Ecto neural progenitor cell (in vitro differentiated cells): ENCODE results near the gene ZNF560.
"Not testable (repeated sequence)": the region's sequence is repeated elsewhere in the genome, so short reads cannot be mapped to it uniquely, and the experiment has no call there.

Source experiments
- DNase-seq: peaks from one replicate; pipeline ENCODE4 v3.0.0-alpha.2; 2018; ENCODE audit warnings: low spot score

ZNF560 gene

GRCh38 chr19:9498183-9498902 lies at the start of gene ZNF560:
ZNF560 (minus strand) TSS chr19:9498616; CDS start chr19:9475313, 23,303 bp downstream.
- no peak for DNase-seq

- no peak for DNase-seq
Observed at GRCh38 chr19:9547870-9548269, 49.5 kb upstream of the ZNF560 start.

- not testable (repeated sequence) for DNase-seq
Observed at GRCh38 chr19:9541281-9541680, 42.9 kb upstream of the ZNF560 start.

- not testable (repeated sequence) for DNase-seq
Observed at GRCh38 chr19:9539921-9540320, 41.5 kb upstream of the ZNF560 start.

GRCh38 chr19:9539201-9539600 lies 40.8 kb upstream of the ZNF560 start:
- DNase-seq, result not testable (repeated sequence)

- DNase-seq, result peak; percentile 91
Observed at GRCh38 chr19:9538183-9539058, 40.0 kb upstream of the ZNF560 start, which contains the start of gene ZNF426. ZNF426 (minus strand) TSS chr19:9538645; CDS start chr19:9536232, 2,413 bp downstream.

- DNase-seq, result no peak
Observed at GRCh38 chr19:9535934-9536333, 37.5 kb upstream of the ZNF560 start.

- DNase-seq, result no peak
Observed at GRCh38 chr19:9531933-9532332, 33.5 kb upstream of the ZNF560 start.

- DNase-seq, result no peak
Observed at GRCh38 chr19:9528757-9529336, 30.4 kb upstream of the ZNF560 start.

GRCh38 chr19:9523885-9524474 lies 25.6 kb upstream of the ZNF560 start:
- no peak for DNase-seq

- DNase-seq, result no peak
Observed at GRCh38 chr19:9507285-9507684, 8.9 kb upstream of the ZNF560 start.

- DNase-seq, result no peak
Observed at GRCh38 chr19:9500796-9501195, 2.4 kb upstream of the ZNF560 start.

GRCh38 chr19:9494096-9494495 lies 4.3 kb downstream of the ZNF560 start:
- DNase-seq, result no peak

- no peak for DNase-seq
Observed at GRCh38 chr19:9487016-9487415, 11.4 kb downstream of the ZNF560 start.

- no peak for DNase-seq
Observed at GRCh38 chr19:9485140-9485539, 13.3 kb downstream of the ZNF560 start.

- DNase-seq, result no peak
Observed at GRCh38 chr19:9474975-9475374, 23.4 kb downstream of the ZNF560 start.

- DNase-seq, result no peak
Observed at GRCh38 chr19:9467161-9467560, 31.3 kb downstream of the ZNF560 start.

- DNase-seq, result no peak
Observed at GRCh38 chr19:9461938-9462337, 36.5 kb downstream of the ZNF560 start.

GRCh38 chr19:9456018-9456689 lies 42.3 kb downstream of the ZNF560 start:
- DNase-seq, result no peak

- DNase-seq, result no peak
Observed at GRCh38 chr19:9453953-9454352, 44.5 kb downstream of the ZNF560 start.

- no peak for DNase-seq
Observed at GRCh38 chr19:9445037-9445436, 53.4 kb downstream of the ZNF560 start.

GRCh38 chr19:9436358-9436757 lies 62.1 kb downstream of the ZNF560 start:
- DNase-seq, result no peak
